Fibroblast of the aortic adventitia (primary cell): ENCODE results near the gene EML2. TPM values are rescaled to one million over a fixed set of nuclear protein-coding genes. Genes with fewer than 3 reads are reported as not detected.

Source experiments
- DNase-seq: peaks from one replicate; pipeline ENCODE4 v3.0.0-alpha.2; 2010; ENCODE audit warnings: low read depth
- H3K4me3 ChIP-seq: 2 replicates; pipeline ENCODE4 v1.5.1; 2011; ENCODE audit warnings: low read depth, mild to moderate bottlenecking, control low read depth, low read length, moderate library complexity
- total RNA-seq: library from RNA; depleted of rRNA; stranded (reverse); fragments of >200 nt; gene quantifications from 2 replicates; pipeline ENCODE4 v1.2.3, GENCODE V29; 2012; ENCODE audit warnings: low replicate concordance
- TF ChIP-seq, protein P1 (sequence below): IDR thresholded peaks from 2 replicates; pipeline ENCODE4 v1.5.1; 2011; ENCODE audit warnings: mild to moderate bottlenecking, low read length, control low read depth, inconsistent platforms; ENCODE audit not compliant: insufficient read depth

Gene EML2
- total RNA-seq, 1 donor: 9.9 TPM

DNA sequence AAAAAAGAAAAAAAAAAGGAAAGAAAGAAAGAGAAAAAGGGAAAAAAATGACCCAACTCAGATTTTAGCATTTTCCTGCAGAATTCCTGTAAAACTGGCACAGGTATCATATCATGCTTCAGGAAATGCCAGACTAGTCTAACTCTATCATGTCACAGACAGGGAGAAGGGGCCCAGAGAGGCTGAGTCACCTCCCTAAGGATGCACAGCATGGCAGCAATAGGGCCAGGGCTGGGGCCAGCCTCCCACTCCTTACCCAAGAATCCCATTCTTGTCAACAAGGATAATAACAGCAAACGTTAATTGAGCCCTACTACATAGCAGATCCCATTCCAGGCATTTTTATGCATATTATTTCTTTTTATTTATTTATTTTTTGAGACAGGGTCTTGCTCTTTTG, 45.7 kb downstream of the EML2 start:
- TF ChIP-seq, protein P1, sequence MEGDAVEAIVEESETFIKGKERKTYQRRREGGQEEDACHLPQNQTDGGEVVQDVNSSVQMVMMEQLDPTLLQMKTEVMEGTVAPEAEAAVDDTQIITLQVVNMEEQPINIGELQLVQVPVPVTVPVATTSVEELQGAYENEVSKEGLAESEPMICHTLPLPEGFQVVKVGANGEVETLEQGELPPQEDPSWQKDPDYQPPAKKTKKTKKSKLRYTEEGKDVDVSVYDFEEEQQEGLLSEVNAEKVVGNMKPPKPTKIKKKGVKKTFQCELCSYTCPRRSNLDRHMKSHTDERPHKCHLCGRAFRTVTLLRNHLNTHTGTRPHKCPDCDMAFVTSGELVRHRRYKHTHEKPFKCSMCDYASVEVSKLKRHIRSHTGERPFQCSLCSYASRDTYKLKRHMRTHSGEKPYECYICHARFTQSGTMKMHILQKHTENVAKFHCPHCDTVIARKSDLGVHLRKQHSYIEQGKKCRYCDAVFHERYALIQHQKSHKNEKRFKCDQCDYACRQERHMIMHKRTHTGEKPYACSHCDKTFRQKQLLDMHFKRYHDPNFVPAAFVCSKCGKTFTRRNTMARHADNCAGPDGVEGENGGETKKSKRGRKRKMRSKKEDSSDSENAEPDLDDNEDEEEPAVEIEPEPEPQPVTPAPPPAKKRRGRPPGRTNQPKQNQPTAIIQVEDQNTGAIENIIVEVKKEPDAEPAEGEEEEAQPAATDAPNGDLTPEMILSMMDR: no peak
- no peak overlapping the region for H3K4me3 ChIP-seq
- no peak for DNase-seq

DNA sequence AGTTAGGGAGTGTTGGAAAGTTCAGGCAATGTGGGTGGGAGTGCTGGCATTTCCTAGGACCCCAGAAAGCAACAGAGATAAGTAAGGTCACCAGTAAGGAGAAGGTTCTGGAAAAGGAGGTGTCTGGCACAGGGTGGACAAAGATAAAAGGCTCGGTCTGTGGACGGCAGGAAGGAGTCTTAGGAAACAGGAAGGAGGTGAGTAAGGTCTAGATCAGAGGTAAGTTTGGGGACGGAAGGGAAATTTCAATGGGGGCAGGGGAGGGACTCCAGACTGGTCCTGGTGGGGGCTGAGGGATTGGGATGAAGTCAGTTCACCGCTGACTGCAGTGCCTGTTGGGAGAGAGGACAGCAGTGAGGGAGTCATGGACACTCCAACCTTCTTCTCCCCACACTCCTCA, 46.8 kb downstream of the EML2 start:
- TF ChIP-seq, protein P1: no peak
- no peak for DNase-seq
- no peak overlapping the region for H3K4me3 ChIP-seq

DNA sequence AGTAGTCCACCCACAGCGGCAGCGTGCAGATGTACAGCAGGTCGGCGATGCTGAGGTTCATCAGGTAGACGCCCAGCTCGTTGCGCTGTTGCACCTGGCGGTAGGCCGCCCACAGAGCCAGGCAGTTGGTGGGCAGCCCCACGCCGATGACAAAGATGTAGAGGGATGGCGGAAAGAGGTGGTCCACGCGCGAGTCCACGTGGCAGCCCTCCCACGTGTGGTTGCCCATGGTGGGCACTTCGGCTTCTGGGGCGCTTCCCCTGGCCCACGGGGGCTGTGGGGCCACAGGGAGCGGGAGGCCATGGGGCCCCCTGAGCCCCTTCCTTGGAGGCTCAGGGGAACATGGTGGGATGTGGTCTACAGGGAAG, 47.6 kb downstream of the EML2 start:
- no peak overlapping the region for H3K4me3 ChIP-seq
- TF ChIP-seq, protein P1: no peak
- DNase-seq: no peak

DNA sequence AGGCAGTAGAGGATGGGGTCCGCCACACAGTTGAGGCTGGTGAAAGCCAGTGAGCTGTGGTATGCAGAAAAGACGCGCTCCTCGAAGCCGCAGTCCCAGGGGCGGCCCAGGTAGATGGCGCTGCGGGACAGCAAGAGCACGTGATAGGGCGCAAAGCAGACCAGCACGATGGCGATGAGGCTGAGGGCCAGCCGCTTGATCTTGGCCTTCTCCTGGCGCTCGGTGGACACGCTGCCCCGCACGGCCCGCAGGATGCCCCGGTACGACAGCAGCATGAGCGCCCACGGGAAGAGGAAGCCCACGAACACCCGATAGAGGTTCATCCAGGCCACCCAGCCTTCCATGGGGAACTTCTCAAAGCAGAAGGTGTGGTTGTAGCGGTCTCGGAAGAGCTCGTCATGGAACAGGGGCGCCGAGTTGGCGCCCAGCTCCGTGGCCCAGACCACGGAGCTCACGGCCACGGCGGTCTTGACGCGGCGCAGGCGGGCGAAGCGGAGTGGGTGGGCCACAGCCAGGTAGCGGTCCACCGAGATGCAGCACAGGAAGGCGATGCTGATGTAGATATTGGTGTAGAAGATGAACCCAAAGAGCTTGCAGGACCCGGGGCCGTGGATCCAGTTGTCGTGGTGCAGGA, 48.1 kb downstream of the EML2 start:
- TF ChIP-seq, protein P1: peak; percentile 35
- no peak for DNase-seq
- no peak overlapping the region for H3K4me3 ChIP-seq

DNA sequence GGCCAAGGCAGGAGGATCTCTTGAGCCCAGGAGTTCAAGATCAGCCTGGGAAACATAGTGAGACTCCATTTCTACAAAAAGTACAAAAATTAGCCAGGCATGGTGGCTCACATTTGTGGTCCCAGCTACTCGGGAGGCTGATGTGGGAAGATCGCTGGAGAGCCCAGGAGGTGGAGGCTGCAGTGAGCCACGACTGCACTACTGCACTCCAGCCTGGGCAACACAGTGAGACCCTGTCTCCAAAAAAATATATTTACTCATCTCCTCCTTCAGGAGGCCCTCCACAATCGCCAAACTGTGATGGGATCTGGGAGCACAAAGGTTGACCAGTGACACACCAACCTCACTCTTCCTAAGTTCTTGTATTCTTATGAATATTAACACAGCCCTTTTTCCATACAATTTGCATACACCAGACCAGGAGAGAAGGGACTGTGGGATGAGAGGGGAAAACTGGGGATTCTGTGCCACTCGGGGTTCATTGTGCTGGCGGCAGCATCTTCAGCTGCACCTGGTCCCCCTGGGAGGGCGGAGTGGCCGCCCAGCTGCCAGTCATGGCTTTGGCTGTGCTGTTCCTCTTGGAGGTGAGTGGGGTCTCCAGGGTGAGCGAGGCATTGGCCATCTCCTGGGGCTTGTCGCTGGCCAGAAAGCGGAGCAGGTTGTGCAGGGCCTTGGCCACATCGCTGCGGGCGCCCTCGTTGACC, 48.7 kb downstream of the EML2 start:
- H3K4me3 ChIP-seq: no peak overlapping the region
- DNase-seq: no peak
- TF ChIP-seq, protein P1: no peak

DNA sequence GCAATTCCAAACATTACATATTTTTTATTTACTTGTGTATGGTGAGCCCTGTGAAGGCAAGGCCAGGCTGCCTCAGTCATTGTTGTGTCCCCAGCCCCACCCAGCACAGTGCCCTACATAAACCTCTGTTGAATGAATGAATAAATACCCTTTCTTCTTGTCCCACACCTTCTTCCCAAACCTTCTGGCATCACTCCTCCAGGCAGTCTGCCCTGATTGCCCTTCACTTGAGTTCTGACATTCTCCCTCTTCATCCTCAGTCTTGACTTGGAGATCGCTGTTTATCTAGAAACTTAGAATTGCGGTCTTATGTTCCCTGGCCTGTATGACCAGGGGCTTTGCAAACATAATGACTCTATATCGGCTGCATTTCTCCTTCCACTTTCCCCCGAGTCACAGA, 49.4 kb downstream of the EML2 start:
- DNase-seq: no peak
- TF ChIP-seq, protein P1: no peak
- no peak overlapping the region for H3K4me3 ChIP-seq
